Lung (tissue), 12 donors: Measurements from ENCODE around the gene ROBO1. TPM values are rescaled to one million over a fixed set of nuclear protein-coding genes. Genes with fewer than 3 reads are reported as not detected.

Experiments
- ATAC-seq: fragments of 200-7000 bp; cut with Tn5 transposase; one replicate; pipeline ENCODE4 v1.9.1; 2020; ENCODE audit warnings: moderate number of reproducible peaks; ENCODE audit not compliant: insufficient read depth, low FRiP score
- DNase-seq, 3 donors: peaks; one replicate each; pipeline ENCODE4 v3.0.0-alpha.2; 2013 to 2017
- H3K27ac ChIP-seq, 2 donors: one replicate each; pipeline ENCODE4 v1.5.1; 2013; ENCODE audit warnings: mild to moderate bottlenecking in 2 of 2, moderate library complexity in 2 of 2, control low read depth in 1 of 2, inconsistent platforms in 1 of 2, low read depth in 1 of 2, low read length in 1 of 2
- H3K27me3 ChIP-seq, 3 donors: one replicate each; pipeline ENCODE4 v1.5.1; 2013; ENCODE audit warnings: low read length in 2 of 3; ENCODE audit not compliant: control insufficient read depth in 3 of 3, insufficient read depth in 3 of 3
- H3K36me3 ChIP-seq, 4 donors: one replicate each; pipeline ENCODE4 v1.5.1; 2013; ENCODE audit warnings: low read length in 4 of 4, mild to moderate bottlenecking in 1 of 4, moderate library complexity in 1 of 4; ENCODE audit not compliant: control insufficient read depth in 4 of 4, insufficient read depth in 4 of 4
- H3K4me1 ChIP-seq, 5 donors: one replicate each; pipeline ENCODE4 v1.5.1; 2013; ENCODE audit warnings: low read length in 5 of 5, mild to moderate bottlenecking in 2 of 5, moderate library complexity in 1 of 5; ENCODE audit not compliant: control insufficient read depth in 5 of 5, insufficient read depth in 5 of 5
- H3K4me3 ChIP-seq: one replicate; pipeline ENCODE4 v1.5.1; 2013; ENCODE audit warnings: mild to moderate bottlenecking, control low read depth, moderate library complexity
- H3K9ac ChIP-seq, 2 donors: one replicate each; pipeline ENCODE4 v1.5.1; 2013; ENCODE audit warnings: low read length in 2 of 2, control low read depth in 1 of 2; ENCODE audit not compliant: insufficient read depth in 1 of 2
- H3K9me3 ChIP-seq, 4 donors: one replicate each; pipeline ENCODE4 v1.5.1; 2013; ENCODE audit warnings: low read length in 3 of 4, mild to moderate bottlenecking in 1 of 4, moderate library complexity in 1 of 4; ENCODE audit not compliant: control insufficient read depth in 4 of 4, insufficient read depth in 3 of 4
- WGBS, 2 donors: extraction: QIAGEN DNeasy Blood & Tissue Kit; methylation state at CpG; one replicate each; pipeline ENCODE4 v1.1.7; 2013; 5-methylcytosine and 5-hydroxymethylcytosine counted together
- polyA plus RNA-seq, 2 donors: library from polyadenylated mRNA; stranded (reverse); fragments of 200-250 nt; gene quantifications; one replicate each; pipeline ENCODE4 v1.2.1, GENCODE V29; 2013
- total RNA-seq, 2 donors: library from RNA; depleted of rRNA in 1 of 2; stranded (reverse); fragments of >200 nt in 1 of 2; gene quantifications; one replicate each; pipeline ENCODE4 v1.2.1, GENCODE V29; 2014 to 2021
- TF ChIP-seq, protein P1 (sequence below): IDR thresholded peaks from 2 replicates; pipeline ENCODE4 v1.5.1; 2012; ENCODE audit warnings: mild to moderate bottlenecking; ENCODE audit errors: control extremely low read depth, extremely low read depth
- donor health status: control.
- donor health status: control.
- donor health status: Bipolar disorder and iron deficiency.
- donor health status: healthy.
- donor health status: DM: yes; HTN: yes; CAD: no.

Gene ROBO1
- total and polyA plus RNA-seq, 4 donors: 2.6 to 72.6 (median 15.7) TPM

DNA sequence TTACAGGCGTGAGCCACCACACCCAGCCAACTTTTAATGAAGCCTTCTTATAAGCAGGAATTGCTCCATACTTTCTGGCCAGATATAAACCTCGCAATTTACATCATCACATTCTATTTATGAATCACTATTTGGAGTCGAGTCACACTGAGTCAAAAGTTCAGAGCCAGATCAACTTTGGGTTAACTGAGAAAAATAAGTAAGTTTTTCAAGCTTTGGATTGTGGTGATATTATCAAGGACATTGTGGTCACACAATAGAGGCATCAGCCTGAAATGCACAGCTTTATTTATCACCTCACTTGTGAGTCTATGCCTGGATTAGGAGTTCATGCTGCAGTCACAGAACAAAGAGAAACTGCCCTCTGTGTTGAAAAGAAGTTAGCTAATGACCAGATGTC is 1163.5 kb downstream of the ROBO1 start:
- Histone ChIP-seq H3K9me3 (no peaks in the 10 kb centered on the region), H3K36me3 (peaks cover 0 to 31% (median 10%) of the 10 kb centered on the region in 4 donors), H3K4me3 (no peak overlapping the region), H3K9ac (no peak overlapping the region), H3K4me1 (no peaks in the 10 kb centered on the region), H3K27ac (no peak overlapping the region), H3K27me3 (no peaks in the 10 kb centered on the region)
- 92 to 94% methylated on average over 3 of the region's 3 CpGs for WGBS, 2 donors
- no peak for ATAC-seq
- DNase-seq: no peak
- TF ChIP-seq, protein P1, sequence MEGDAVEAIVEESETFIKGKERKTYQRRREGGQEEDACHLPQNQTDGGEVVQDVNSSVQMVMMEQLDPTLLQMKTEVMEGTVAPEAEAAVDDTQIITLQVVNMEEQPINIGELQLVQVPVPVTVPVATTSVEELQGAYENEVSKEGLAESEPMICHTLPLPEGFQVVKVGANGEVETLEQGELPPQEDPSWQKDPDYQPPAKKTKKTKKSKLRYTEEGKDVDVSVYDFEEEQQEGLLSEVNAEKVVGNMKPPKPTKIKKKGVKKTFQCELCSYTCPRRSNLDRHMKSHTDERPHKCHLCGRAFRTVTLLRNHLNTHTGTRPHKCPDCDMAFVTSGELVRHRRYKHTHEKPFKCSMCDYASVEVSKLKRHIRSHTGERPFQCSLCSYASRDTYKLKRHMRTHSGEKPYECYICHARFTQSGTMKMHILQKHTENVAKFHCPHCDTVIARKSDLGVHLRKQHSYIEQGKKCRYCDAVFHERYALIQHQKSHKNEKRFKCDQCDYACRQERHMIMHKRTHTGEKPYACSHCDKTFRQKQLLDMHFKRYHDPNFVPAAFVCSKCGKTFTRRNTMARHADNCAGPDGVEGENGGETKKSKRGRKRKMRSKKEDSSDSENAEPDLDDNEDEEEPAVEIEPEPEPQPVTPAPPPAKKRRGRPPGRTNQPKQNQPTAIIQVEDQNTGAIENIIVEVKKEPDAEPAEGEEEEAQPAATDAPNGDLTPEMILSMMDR: no peak

DNA sequence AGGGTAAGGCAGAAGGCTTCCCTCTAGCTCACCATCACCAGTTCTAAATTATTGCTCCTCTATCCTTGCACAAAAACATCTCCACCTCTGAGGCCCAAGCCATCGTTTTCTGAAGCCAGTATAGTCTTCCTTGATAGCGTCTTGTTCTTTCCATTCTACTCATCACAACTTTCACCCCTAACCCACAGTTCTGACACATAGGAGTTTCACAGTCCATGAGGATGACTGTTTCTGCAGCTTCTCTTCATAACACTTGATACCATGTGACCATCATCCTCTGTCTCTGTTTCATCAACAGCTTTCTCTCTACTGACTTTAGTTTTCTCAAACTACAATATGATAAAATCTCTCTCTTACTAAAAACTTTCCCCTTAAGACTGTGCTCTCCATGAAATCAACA is 1166.5 kb downstream of the ROBO1 start:
- TF ChIP-seq, protein P1: no peak
- DNase-seq (no peak), ATAC-seq (no peak)
- H3K4me3 ChIP-seq: no peak overlapping the region
- H3K36me3 ChIP-seq: peaks cover 0 to 26% (median 7%) of the 10 kb centered on the region in 4 donors
- H3K27ac ChIP-seq: no peak overlapping the region
- WGBS, 2 donors: 85 to 86% methylated on average over 2 of the region's 2 CpGs
- H3K4me1 ChIP-seq: no peaks in the 10 kb centered on the region
- H3K9ac ChIP-seq: no peak overlapping the region
- no peaks in the 10 kb centered on the region for H3K27me3 ChIP-seq
- H3K9me3 ChIP-seq: no peaks in the 10 kb centered on the region

DNA sequence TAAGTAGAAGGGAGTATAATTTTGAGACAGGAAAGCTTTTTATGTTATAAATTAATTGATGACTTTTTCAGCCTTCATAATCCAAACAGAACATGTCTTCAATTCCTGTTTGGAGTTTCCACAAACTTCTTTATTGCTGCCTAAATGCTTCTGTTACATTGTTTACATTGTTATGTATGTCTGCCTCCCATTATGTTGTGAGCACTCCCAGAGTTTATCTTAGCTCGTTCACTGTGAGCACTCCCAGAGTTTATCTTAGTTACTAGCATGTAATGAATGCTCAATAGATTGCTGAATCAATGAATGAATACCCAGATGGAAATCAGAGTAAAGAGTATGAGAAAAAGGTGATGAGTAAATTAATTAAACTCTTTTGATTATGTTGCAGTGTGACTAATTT is 1178.0 kb downstream of the ROBO1 start:
- Histone ChIP-seq H3K36me3 (no peaks in the 10 kb centered on the region), H3K27ac (no peak overlapping the region), H3K4me1 (peaks cover 0 to 4% (median 0%) of the 10 kb centered on the region in 5 donors), H3K4me3 (no peak overlapping the region), H3K27me3 (no peaks in the 10 kb centered on the region), H3K9me3 (peaks cover 0 to 2% (median 0%) of the 10 kb centered on the region in 4 donors), H3K9ac (no peak overlapping the region)
- TF ChIP-seq, protein P1: no peak
- DNase-seq (peak; percentile 11 to 72 (median 67)), ATAC-seq (no peak)
- 36 to 61% methylated on average over 1 of the region's 1 CpG for WGBS, 2 donors

DNA sequence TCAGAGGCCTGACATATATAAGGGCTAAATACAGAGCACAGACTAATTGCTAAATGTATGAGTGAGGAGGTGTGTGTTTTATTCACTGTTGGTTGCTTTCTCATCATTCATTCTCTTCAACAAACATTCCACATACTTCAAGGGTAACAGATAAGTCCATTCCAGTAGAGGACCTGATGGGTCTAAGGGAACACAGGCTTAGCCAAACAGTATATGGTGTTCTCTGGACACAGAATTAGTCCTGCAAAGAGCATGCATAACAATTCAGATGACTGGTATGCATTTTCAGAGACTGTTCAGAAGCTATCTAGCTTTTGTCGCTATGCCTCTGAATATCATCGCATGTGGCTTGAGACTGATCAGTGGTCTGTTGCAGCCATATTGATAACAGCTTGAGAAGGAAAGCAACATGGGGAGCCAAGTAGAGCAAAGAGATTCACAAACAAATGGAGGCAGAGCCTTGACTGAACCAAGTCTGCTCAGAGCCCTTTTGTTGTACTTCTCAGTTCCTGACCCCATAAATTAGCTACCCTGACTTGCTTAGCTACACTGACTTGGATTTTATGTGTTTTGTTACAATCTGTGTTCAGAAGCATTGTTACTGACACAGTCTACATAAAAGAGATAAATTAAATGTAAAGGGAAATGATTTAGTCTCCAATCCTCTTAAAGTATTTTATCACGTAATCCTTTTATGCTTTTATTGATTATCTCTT is 1178.7 kb downstream of the ROBO1 start:
- H3K9ac ChIP-seq: no peak overlapping the region
- no peak overlapping the region for H3K4me3 ChIP-seq
- H3K4me1 ChIP-seq: peaks cover 0 to 4% (median 0%) of the 10 kb centered on the region in 5 donors
- DNase-seq (no peak), ATAC-seq (no peak)
- H3K9me3 ChIP-seq: peaks cover 0 to 2% (median 0%) of the 10 kb centered on the region in 4 donors
- no peaks in the 10 kb centered on the region for H3K36me3 ChIP-seq
- no peak overlapping the region for H3K27ac ChIP-seq
- TF ChIP-seq, protein P1: no peak
- 92 to 93% methylated on average over 3 of the region's 3 CpGs for WGBS, 2 donors
- no peaks in the 10 kb centered on the region for H3K27me3 ChIP-seq
